ENCODE results near the gene CHPF. TPM values are rescaled to one million over a fixed set of nuclear protein-coding genes. Genes with fewer than 3 reads are reported as not detected.

The CHPF gene
- total RNA-seq, 6 experiments from 2014 or later, result 116 to 190 (median 139) TPM

DNA sequence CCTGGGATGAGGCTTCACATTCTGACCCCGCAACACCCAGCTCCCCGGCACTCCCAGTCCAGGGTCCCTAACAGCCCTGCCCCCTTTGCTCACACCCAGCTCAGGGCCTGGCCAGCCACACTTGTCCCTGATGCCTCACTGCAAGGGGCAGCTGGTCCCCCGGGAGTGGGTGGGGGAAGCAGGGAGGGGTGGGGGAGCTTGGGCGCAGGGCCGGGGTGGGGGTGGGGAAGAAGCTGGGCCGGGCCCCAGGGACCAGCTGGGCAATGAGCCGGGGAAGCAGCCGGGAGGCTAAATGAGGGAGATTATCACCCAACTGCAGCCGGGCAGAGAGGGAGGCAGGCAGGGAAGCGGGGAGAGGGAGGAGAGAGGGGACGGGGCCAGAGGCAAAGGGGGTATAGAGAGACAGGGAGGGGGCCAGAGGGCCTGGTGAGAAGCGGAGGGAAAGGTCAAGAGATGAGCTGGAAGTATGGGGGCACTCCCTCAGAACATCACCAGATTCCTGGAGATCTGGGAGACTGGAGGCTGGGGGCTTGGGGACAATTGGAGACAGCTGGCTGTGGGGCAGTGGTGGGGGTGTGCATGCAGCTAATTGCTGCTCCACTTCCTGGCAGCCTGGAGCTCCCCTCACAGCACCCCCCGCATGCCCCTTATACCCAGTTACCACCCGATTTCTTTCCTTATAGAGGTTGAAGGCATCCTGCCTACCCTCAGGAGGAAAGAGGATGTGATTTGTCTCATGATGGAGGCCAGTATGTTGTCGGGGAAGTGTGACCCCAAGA, 31.9 kb downstream of the CHPF start:
- Mint-ChIP-seq H3K9me3 (no peaks in the 10 kb centered on the region), H3K4me1 (ENCODE audit: low read depth) (peaks cover 21% of the 10 kb centered on the region), H3K36me3 (ENCODE audit: low read depth) (no peaks in the 10 kb centered on the region; the same call in 1 of the 2 replicates), H3K27ac (no peak overlapping the region), H3K4me3 (no peak overlapping the region), H3K27me3 (ENCODE audit: insufficient read depth) (peaks cover 39% of the 10 kb centered on the region)
- TF ChIP-seq, protein P1, sequence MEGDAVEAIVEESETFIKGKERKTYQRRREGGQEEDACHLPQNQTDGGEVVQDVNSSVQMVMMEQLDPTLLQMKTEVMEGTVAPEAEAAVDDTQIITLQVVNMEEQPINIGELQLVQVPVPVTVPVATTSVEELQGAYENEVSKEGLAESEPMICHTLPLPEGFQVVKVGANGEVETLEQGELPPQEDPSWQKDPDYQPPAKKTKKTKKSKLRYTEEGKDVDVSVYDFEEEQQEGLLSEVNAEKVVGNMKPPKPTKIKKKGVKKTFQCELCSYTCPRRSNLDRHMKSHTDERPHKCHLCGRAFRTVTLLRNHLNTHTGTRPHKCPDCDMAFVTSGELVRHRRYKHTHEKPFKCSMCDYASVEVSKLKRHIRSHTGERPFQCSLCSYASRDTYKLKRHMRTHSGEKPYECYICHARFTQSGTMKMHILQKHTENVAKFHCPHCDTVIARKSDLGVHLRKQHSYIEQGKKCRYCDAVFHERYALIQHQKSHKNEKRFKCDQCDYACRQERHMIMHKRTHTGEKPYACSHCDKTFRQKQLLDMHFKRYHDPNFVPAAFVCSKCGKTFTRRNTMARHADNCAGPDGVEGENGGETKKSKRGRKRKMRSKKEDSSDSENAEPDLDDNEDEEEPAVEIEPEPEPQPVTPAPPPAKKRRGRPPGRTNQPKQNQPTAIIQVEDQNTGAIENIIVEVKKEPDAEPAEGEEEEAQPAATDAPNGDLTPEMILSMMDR (IDR thresholded peaks at IDR 0.05), result no peak
- no peak for DNase-seq

DNA sequence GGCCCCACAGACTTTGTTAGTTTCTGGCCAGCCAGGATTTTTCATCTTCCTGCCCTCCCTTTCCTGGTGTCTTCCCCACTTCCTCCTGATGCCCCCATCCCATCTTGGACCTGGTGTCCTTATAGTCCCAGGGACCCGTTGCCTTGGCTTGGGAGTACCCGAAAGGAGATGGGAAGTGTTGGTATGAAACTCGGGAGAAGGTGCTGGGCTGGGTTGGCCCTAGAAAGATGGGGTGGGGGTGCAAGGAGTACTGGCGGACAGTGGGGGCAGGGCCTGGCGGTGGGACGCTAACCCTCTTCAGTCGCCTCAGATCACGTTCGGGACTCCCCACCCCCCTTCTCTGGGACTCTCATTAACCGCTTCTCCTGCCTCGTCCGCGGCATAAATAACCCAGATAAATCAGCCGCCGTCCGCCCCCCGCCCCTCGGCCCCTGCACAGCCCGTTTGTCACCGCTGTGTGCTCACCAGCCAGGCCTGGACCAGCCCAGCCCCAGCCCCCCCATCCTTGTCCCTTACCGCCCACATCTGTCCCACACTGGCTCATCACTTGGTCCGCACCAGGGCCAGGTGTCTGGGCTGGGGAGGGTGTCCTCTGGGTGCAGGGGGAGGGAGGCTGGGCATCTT, 33.0 kb downstream of the CHPF start:
- DNase-seq, result no peak
- Mint-ChIP-seq H3K9me3 (no peaks in the 10 kb centered on the region), H3K27me3 (ENCODE audit: insufficient read depth) (peaks cover 33% of the 10 kb centered on the region), H3K36me3 (ENCODE audit: low read depth) (no peaks in the 10 kb centered on the region; the same call in 1 of the 2 replicates), H3K4me3 (peak overlapping the region; percentile 80; the same call in 1 of the 2 replicates), H3K4me1 (ENCODE audit: low read depth) (peaks cover 21% of the 10 kb centered on the region), H3K27ac (no peak overlapping the region)
- TF ChIP-seq, protein P1 (IDR thresholded peaks at IDR 0.05), result no peak

DNA sequence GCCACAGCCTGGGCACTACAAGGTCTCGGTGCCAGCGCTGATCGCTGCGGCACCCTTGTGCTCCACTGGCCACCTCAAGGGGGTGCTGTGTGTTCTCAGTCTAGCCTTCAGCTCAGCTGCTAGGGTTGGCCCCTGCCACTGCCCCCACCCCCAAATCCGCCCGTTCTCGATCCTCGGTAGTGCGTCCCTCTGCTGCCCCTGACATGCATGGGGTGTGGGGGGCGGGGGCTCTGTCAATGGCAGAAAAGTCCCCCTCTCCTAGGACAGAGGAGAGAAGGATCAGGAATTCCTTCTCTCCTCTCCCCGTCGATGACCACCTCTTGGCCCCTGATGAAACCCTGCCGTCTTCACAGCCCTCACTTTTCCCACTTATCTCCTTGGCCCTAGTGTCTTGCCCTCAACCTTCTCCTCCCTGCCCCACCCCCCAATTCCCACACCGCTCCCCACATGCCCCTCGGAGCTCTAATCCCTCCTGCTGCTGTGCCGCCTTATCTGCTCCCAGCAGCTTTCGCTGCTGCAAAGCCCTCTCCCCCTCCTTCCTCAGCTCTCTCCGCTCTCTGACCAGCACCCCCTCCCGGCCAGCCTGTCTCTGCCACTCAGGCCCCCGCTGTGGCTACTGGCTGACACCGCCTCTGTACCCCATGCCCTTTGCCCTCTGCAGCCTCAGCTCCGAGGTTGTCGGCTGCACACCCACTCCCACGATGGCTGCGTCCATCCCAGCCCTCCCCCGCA, 33.7 kb downstream of the CHPF start:
- Mint-ChIP-seq H3K9me3 (no peaks in the 10 kb centered on the region), H3K27me3 (ENCODE audit: insufficient read depth) (peaks cover 29% of the 10 kb centered on the region), H3K4me3 (peak overlapping the region; percentile 80), H3K36me3 (ENCODE audit: low read depth) (no peaks in the 10 kb centered on the region; the same call in 1 of the 2 replicates), H3K27ac (no peak overlapping the region; the same call in 1 of the 2 replicates), H3K4me1 (ENCODE audit: low read depth) (peaks cover 21% of the 10 kb centered on the region)
- DNase-seq, result peak; percentile 29
- TF ChIP-seq, protein P1 (IDR thresholded peaks at IDR 0.05), result peak; percentile 80

DNA sequence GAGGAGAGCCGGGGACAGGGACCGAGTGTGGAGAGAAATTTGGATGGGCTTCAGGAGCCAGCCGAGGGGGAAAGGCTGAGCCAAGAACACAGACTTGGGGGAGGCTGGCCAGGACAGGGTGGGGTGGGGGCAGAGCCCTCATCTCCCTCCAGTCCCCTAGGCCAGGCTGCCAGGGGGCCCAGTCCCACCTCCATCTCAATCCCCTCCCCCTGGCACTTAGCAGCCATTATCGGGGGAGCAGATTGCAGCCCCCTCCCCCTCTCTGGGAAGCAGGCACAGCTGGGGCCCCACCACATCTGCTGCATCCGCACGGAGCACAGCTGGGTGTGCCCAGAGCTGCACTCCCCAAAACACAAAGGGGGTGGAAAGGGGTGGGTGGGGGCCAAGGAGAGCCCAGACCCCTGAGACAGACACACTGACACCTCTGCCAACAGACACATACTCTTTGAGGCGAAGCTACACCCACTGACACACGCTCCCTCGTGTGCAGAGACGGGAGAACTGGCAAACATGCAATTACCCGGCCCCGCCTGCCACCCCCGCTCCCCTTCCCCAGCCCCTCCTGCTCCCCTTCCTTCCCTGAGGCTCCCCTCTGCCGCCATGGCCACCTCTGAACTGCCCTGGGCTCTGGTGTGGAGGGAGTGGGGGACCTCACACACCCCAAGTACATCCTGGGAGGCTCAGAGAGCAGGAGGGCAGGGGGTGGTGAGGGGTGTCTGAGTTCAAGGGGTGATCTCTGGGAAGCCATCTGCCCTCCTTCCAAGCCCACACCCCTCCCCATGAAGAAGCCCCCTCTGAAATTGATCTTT, 34.4 kb downstream of the CHPF start:
- peak overlapping the region; percentile 80; the same call in 1 of the 2 replicates for H3K4me3 Mint-ChIP-seq
- no peaks in the 10 kb centered on the region for H3K9me3 Mint-ChIP-seq
- no peak for DNase-seq
- H3K4me1 Mint-ChIP-seq (ENCODE audit: low read depth), result peaks cover 19% of the 10 kb centered on the region
- no peaks in the 10 kb centered on the region; the same call in 1 of the 2 replicates for H3K36me3 Mint-ChIP-seq (ENCODE audit: low read depth)
- TF ChIP-seq, protein P1 (IDR thresholded peaks at IDR 0.05), result no peak
- H3K27me3 Mint-ChIP-seq (ENCODE audit: insufficient read depth), result peaks cover 26% of the 10 kb centered on the region
- no peak overlapping the region; the same call in 1 of the 2 replicates for H3K27ac Mint-ChIP-seq

DNA sequence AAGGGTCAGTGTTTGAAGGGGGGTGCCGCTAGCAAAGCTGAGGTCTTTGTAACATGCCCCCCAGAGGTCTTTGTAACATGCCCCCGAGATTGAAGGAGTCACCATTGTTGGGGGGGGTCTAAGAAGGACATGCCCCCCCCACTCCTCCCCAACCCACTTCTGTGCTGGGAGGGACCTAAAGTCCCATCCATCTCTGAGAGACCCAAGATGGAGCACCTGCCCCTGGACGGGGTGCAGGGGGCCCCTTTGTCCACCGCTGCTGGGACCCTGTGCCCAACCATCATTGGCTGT, 35.2 kb downstream of the CHPF start:
- peaks cover 21% of the 10 kb centered on the region for H3K27me3 Mint-ChIP-seq (ENCODE audit: insufficient read depth)
- H3K27ac Mint-ChIP-seq, result no peak overlapping the region
- TF ChIP-seq, protein P1 (IDR thresholded peaks at IDR 0.05), result no peak
- H3K4me1 Mint-ChIP-seq (ENCODE audit: low read depth), result peaks cover 12% of the 10 kb centered on the region
- no peak for DNase-seq
- H3K36me3 Mint-ChIP-seq (ENCODE audit: low read depth), result no peaks in the 10 kb centered on the region; the same call in 1 of the 2 replicates
- H3K4me3 Mint-ChIP-seq, result no peak overlapping the region
- no peaks in the 10 kb centered on the region for H3K9me3 Mint-ChIP-seq

Measured in HFFc6 (cell line).